Stimulated activated naive B cell treated with anti-CD40 and anti-IgM and Interleukin-4, amounts not matched to agents 10 μg/mL and 1 μg/mL and 100 μg/mL, for 72 hours (primary cell): ENCODE results near the gene CCDC50.
A peak's percentile ranks its signal among the peaks of the same experiment; 100 is the strongest.

Source experiments
- ATAC-seq, 2 donors: fragments of 150-1000 bp; cut with Tn5 transposase; replicated peaks; 2 replicates each; pipeline ENCODE4 v1.10.0; 2021; ENCODE audit warnings: moderate library complexity in 1 of 2
- DNase-seq: peaks from one replicate; pipeline ENCODE4 v3.0.0; 2021
- H3K27ac Mint-ChIP-seq: one replicate; pipeline ENCODE4 v1.8.0; 2022; ENCODE audit warnings: mild to moderate bottlenecking, mixed read lengths
- H3K27me3 Mint-ChIP-seq, 2 donors: one replicate each; pipeline ENCODE4 v1.8.0; 2022; ENCODE audit warnings: mixed read lengths in 2 of 2
- H3K36me3 Mint-ChIP-seq, 2 donors: one replicate each; pipeline ENCODE4 v1.8.0; 2022; ENCODE audit warnings: mixed read lengths in 2 of 2, mild to moderate bottlenecking in 1 of 2
- H3K4me1 Mint-ChIP-seq, 2 donors: one replicate each; pipeline ENCODE4 v1.8.0; 2022; ENCODE audit warnings: mixed read lengths in 2 of 2, mild to moderate bottlenecking in 1 of 2
- H3K4me3 Mint-ChIP-seq, 2 donors: one replicate each; pipeline ENCODE4 v1.8.0; 2022; ENCODE audit warnings: mild to moderate bottlenecking in 2 of 2, mixed read lengths in 2 of 2, moderate library complexity in 1 of 2
- H3K9me3 Mint-ChIP-seq, 2 donors: one replicate each; pipeline ENCODE4 v1.8.0; 2022; ENCODE audit warnings: mixed read lengths in 2 of 2, mild to moderate bottlenecking in 1 of 2

CCDC50 gene

DNA sequence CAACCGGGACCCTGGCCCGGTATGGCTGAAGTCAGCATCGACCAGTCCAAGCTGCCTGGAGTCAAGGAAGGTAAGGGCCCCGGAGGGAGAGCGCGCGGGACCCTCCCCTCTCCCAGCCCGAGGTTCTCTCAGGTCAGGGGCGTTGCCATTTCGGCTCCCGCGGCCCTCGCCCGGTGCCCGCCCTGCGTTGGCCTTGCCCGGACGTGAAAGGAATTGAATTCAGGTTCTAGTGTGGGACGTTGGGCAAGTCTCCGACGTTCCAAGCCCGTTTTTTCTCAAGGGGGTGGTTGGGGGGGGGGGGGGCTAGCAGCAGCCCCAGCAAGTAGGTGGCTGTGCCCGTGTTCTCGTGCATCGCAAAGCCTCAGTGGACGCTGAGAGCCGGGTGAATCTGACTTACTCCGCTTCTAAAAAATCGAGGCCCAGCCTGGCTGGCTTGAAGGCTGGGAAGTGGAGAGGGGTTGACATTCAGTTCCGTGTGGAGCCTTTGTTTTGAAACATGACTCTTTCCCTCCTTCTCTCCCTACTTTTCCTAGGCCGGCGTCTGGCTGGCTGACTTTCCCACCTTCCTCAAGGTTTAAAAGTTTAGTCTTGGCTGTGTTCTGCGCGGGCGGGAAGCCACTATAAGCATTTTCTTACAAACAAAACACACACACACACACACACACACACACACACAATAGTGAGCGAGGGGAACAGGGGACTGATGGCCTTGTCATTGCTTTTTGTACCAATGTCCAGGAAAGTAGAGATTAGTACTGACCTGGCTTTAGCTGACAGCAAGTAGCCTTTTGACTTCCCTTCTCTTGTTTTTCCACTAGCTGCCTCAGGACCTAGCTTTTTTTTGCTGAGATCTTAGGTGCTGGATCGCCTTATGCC is 698 bp downstream of the CCDC50 start, which contains the start of gene UTS2B:
UTS2B (minus strand) TSS at position 873 of the 876 bp plus-strand sequence. CDS start 48,337 bp downstream, outside the sequence.
- H3K9me3 Mint-ChIP-seq: no peaks in the 10 kb centered on the region
- H3K4me3 Mint-ChIP-seq: peak within 1 kb of the TSS; percentile 89 to 90
- H3K27ac Mint-ChIP-seq: peak within 1 kb of the TSS; percentile 95
- peaks cover 24 to 50% of the 10 kb centered on the region in 2 donors for H3K4me1 Mint-ChIP-seq
- peak; percentile 53 to 55 for ATAC-seq
- no peaks in the 10 kb centered on the region for H3K27me3 Mint-ChIP-seq
- peaks cover 4 to 6% of the 10 kb centered on the region in 2 donors for H3K36me3 Mint-ChIP-seq
- peak; percentile 13 for DNase-seq

- H3K9me3 Mint-ChIP-seq: no peaks in the 10 kb centered on the region
- H3K4me1 Mint-ChIP-seq: peaks cover 24 to 53% of the 10 kb centered on the region in 2 donors
- ATAC-seq (no peak), DNase-seq (no peak)
- peak overlapping the region; percentile 89 to 90 for H3K4me3 Mint-ChIP-seq
- H3K27ac Mint-ChIP-seq: peak overlapping the region; percentile 95
- peaks cover 4 to 6% of the 10 kb centered on the region in 2 donors for H3K36me3 Mint-ChIP-seq
- no peaks in the 10 kb centered on the region for H3K27me3 Mint-ChIP-seq
These were observed 1.4 kb downstream of the CCDC50 start for GRCh38 chr3:191330530-191331048.

DNA sequence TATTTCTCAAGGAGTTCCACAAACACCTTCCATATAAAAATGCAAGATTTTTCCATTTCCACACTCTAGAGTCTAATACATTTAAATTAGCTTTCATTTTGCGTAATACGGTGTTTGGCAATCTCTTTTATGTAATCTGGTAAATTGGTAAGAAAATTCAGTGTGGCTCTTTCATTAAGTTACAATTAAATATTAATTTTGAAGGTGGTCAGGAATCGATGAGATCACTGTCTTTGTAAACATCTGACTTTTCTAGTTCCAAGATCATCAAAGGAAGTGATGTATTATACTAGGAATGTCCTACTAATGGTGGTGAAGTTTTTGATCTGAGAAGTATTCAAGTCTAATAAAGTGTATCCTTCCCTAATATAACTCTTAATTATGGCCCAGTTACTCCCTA is 2.2 kb downstream of the CCDC50 start:
- peak overlapping the region; percentile 89 to 90 for H3K4me3 Mint-ChIP-seq
- H3K4me1 Mint-ChIP-seq: peaks cover 25 to 59% of the 10 kb centered on the region in 2 donors
- H3K27me3 Mint-ChIP-seq: no peaks in the 10 kb centered on the region

DNA sequence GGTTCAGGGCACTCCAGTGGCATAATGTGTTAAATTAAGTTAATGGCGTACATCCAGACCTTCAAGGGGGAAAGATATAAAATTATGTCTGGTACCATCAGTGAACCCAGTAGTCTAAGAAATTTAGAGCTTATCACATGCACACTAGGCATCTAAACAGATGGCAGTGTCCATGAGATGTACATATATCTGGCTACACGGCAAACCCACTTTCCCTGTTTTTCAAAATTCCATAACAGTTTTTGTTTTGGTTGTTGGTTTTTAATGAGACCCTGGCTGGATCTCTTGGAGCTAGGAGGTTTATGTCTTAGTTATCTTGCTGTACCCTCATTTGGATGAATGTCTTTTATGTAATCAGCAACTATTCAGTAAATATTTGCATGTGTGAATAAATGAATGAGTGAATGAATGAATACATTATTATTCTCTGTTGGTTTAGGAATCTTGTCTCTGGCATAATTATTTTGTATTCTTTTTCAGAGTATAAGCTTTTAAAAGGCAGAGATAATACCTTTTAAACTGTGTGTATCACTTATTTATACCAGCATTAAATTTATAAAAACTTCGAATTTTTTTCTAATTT is 4.2 kb downstream of the CCDC50 start:
- no peaks in the 10 kb centered on the region for H3K9me3 Mint-ChIP-seq
- H3K27ac Mint-ChIP-seq: no peak overlapping the region
- peaks cover 4 to 8% of the 10 kb centered on the region in 2 donors for H3K36me3 Mint-ChIP-seq
- H3K4me1 Mint-ChIP-seq: peaks cover 28 to 74% of the 10 kb centered on the region in 2 donors
- no peak for DNase-seq
- ATAC-seq: no peak
- no peak overlapping the region for H3K4me3 Mint-ChIP-seq
- no peaks in the 10 kb centered on the region for H3K27me3 Mint-ChIP-seq

More for the DNA sequence above, 2.2 kb downstream of the CCDC50 start:
- no peaks in the 10 kb centered on the region for H3K9me3 Mint-ChIP-seq
- DNase-seq: no peak
- peaks cover 6% of the 10 kb centered on the region in 2 donors for H3K36me3 Mint-ChIP-seq
- peak overlapping the region; percentile 56 for H3K27ac Mint-ChIP-seq
- no peak for ATAC-seq

GRCh38 chr3:191334346-191334893 is 5.2 kb downstream of the CCDC50 start:
- H3K4me3 Mint-ChIP-seq: peak overlapping the region; percentile 9 to 57
- no peaks in the 10 kb centered on the region for H3K9me3 Mint-ChIP-seq
- H3K27me3 Mint-ChIP-seq: no peaks in the 10 kb centered on the region
- ATAC-seq (no peak), DNase-seq (no peak)
- peak overlapping the region; percentile 87 for H3K27ac Mint-ChIP-seq
- H3K36me3 Mint-ChIP-seq: peaks cover 3 to 8% of the 10 kb centered on the region in 2 donors
- peaks cover 27 to 77% of the 10 kb centered on the region in 2 donors for H3K4me1 Mint-ChIP-seq

DNA sequence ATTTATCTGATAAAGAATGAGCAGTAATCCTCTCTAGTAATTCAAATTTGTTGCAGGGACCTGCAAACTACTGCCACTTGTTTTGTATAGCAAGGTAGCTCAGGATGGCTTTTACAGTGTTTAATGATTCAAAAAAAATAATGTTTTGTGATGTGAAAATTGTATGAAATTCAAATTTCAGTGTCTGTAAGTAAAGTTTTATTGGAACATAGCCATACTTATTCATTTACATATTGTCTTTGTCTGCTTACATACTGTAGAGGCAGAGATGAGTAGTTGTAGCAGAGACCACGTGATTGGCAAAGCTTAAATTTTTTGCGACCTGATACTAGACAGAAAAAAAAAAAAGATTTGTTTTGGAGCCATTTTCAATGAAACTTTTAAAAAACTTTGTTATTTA is 7.6 kb downstream of the CCDC50 start:
- no peaks in the 10 kb centered on the region for H3K27me3 Mint-ChIP-seq
- H3K9me3 Mint-ChIP-seq: no peaks in the 10 kb centered on the region
- ATAC-seq (no peak), DNase-seq (no peak)
- peaks cover 6 to 8% of the 10 kb centered on the region in 2 donors for H3K36me3 Mint-ChIP-seq
- H3K4me3 Mint-ChIP-seq: no peak overlapping the region
- H3K4me1 Mint-ChIP-seq: peaks cover 30 to 84% of the 10 kb centered on the region in 2 donors
- peak overlapping the region; percentile 90 for H3K27ac Mint-ChIP-seq

GRCh38 chr3:191338177-191338488 is 8.9 kb downstream of the CCDC50 start:
- no peaks in the 10 kb centered on the region for H3K9me3 Mint-ChIP-seq
- peak overlapping the region; percentile 90 for H3K27ac Mint-ChIP-seq
- peak overlapping the region in 1 of 2 donors; percentile 23 for H3K4me3 Mint-ChIP-seq
- H3K4me1 Mint-ChIP-seq: peaks cover 38 to 86% of the 10 kb centered on the region in 2 donors
- H3K27me3 Mint-ChIP-seq: no peaks in the 10 kb centered on the region
- ATAC-seq: no peak
- peaks cover 3 to 8% of the 10 kb centered on the region in 2 donors for H3K36me3 Mint-ChIP-seq
- DNase-seq: no peak

DNA sequence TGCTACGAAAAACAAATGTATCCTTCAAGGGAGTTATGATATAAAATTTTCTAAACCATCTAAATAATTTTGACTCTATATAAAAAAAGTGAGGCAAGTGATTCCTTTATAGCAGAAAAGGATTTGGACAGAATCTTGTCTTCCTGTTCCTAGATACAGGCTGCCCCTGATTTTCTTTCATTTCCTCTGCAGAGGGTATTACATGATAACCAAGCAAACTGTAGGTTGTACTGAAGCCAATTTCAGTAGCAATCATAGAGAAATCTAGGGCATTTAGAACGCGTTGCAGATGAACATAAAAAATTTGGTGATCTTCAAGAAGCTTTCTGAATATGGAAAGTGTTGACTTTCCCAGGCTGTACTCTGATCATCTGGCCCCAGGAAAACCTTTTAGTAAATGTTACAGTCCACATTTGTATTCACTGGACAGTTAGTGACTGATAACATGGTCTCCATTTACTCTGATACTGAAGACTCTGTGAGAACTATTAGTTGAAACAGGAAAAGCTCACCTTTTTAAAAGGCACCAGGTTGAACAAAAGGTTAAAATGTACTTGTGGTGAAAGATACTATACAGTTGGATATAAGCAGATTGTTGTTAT is 10.2 kb downstream of the CCDC50 start:
- peaks cover 3 to 14% of the 10 kb centered on the region in 2 donors for H3K36me3 Mint-ChIP-seq
- peaks cover 43 to 91% of the 10 kb centered on the region in 2 donors for H3K4me1 Mint-ChIP-seq
- no peaks in the 10 kb centered on the region for H3K9me3 Mint-ChIP-seq
- no peaks in the 10 kb centered on the region for H3K27me3 Mint-ChIP-seq
- H3K27ac Mint-ChIP-seq: peak overlapping the region; percentile 37
- DNase-seq (no peak), ATAC-seq (no peak)
- no peak overlapping the region for H3K4me3 Mint-ChIP-seq

- Mint-ChIP-seq H3K4me1 (peaks cover 48 to 95% of the 10 kb centered on the region in 2 donors), H3K9me3 (no peaks in the 10 kb centered on the region), H3K36me3 (peaks cover 3 to 14% of the 10 kb centered on the region in 2 donors), H3K4me3 (no peak overlapping the region), H3K27ac (no peak overlapping the region), H3K27me3 (no peaks in the 10 kb centered on the region)
- DNase-seq (no peak), ATAC-seq (no peak)
These were observed 11.2 kb downstream of the CCDC50 start for GRCh38 chr3:191340351-191340750.

GRCh38 chr3:191340966-191341365 is 11.8 kb downstream of the CCDC50 start:
- Mint-ChIP-seq H3K27me3 (no peaks in the 10 kb centered on the region), H3K36me3 (peaks cover 3 to 14% of the 10 kb centered on the region in 2 donors), H3K9me3 (no peaks in the 10 kb centered on the region), H3K4me1 (peaks cover 50 to 96% of the 10 kb centered on the region in 2 donors), H3K4me3 (no peak overlapping the region), H3K27ac (no peak overlapping the region)
- DNase-seq: no peak
- ATAC-seq: no peak

DNA sequence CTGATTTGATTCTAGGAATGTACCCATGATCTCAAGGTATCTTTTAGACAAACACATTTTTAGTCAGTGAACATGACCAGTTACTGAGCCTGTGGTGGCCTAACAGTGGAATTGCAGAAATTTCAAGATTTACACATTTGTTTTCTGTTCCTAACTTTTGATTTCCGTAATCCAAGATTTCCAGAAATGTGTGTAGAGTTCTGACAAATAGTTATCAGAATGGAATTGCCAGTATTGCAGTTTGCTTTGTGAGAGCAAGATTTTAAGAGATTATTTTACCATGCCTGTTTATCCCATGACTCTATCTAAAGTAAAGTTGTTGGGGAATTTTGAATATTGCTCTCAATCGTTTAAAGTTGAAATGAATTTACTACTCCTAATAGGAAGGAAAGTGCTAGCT is 12.8 kb downstream of the CCDC50 start:
- no peak for DNase-seq
- ATAC-seq: no peak
- no peaks in the 10 kb centered on the region for H3K27me3 Mint-ChIP-seq
- peak overlapping the region; percentile 39 for H3K27ac Mint-ChIP-seq
- H3K4me1 Mint-ChIP-seq: peaks cover 50 to 95% of the 10 kb centered on the region in 2 donors
- H3K36me3 Mint-ChIP-seq: peaks cover 3 to 10% of the 10 kb centered on the region in 2 donors
- no peak overlapping the region for H3K4me3 Mint-ChIP-seq
- no peaks in the 10 kb centered on the region for H3K9me3 Mint-ChIP-seq

DNA sequence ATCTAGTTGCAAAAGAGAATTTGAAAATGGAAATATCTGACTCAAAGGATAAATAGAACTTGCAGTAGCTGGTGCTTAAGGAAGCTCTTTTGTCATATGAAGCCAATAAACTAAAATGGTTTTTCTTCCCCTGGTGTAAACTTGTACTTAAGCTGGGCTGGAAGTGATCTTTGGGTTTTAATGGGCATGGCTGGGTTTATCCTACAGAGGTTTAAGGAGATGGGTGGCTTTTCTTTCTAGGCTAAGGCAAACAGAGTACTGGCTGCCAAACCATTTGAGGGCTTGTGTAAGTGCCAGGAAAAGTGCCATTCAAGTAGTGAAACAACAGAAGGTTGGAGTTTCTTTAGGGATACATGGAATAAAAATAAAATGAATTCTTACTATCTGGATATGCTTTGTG is 13.2 kb downstream of the CCDC50 start:
- H3K27ac Mint-ChIP-seq: peak overlapping the region; percentile 39
- no peak overlapping the region for H3K4me3 Mint-ChIP-seq
- ATAC-seq (no peak), DNase-seq (no peak)
- H3K4me1 Mint-ChIP-seq: peaks cover 50 to 95% of the 10 kb centered on the region in 2 donors
- no peaks in the 10 kb centered on the region for H3K27me3 Mint-ChIP-seq
- H3K36me3 Mint-ChIP-seq: peaks cover 3 to 10% of the 10 kb centered on the region in 2 donors
- no peaks in the 10 kb centered on the region for H3K9me3 Mint-ChIP-seq

DNA sequence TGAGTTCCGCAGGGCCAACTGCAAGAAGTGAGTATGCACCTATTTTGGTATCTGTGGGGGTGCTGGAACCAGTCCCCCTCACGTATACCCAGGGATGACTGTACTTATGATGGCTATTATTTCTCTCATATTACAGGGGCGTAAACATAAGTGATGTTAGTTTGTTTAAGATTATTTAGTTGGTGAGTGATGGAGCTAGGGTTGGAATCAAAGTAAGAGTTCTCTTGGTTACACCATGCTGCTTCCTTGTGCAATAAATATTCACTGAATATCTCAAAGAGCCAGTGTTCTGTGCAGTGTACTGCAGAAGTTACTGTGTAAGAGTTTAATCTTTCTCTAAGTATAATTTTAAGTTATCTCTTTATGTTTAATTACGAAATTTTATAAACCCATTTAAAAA is 13.9 kb downstream of the CCDC50 start:
- Mint-ChIP-seq H3K27me3 (no peaks in the 10 kb centered on the region), H3K4me1 (peaks cover 49 to 95% of the 10 kb centered on the region in 2 donors), H3K4me3 (no peak overlapping the region), H3K9me3 (no peaks in the 10 kb centered on the region), H3K36me3 (peaks cover 3 to 10% of the 10 kb centered on the region in 2 donors), H3K27ac (no peak overlapping the region)
- ATAC-seq (no peak), DNase-seq (no peak)

DNA sequence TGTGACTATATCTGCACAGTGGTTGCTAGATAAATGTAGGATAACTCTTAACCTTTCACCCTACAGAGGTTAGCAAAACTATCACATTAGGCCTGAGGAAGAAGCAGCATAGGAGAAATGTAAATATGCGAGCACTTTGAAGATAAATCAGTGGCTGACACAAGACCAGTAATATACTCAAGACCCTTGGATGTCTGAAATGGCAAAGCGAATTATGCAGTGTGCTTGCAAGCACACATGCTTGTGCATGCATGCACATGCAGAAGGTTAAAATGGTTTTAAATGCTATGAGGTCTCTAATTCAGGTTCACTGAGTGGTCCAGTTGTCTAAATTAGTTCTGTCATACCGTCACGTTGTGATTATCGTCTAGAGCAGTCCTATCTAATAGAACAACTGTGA is 14.7 kb downstream of the CCDC50 start:
- H3K4me3 Mint-ChIP-seq: no peak overlapping the region
- ATAC-seq (no peak), DNase-seq (no peak)
- H3K27ac Mint-ChIP-seq: no peak overlapping the region
- H3K36me3 Mint-ChIP-seq: peaks cover 3 to 10% of the 10 kb centered on the region in 2 donors
- no peaks in the 10 kb centered on the region for H3K9me3 Mint-ChIP-seq
- H3K4me1 Mint-ChIP-seq: peaks cover 43 to 95% of the 10 kb centered on the region in 2 donors
- no peaks in the 10 kb centered on the region for H3K27me3 Mint-ChIP-seq
